Stimulated activated CD8-positive, alpha-beta memory T cell treated with anti-CD3 and anti-CD28 coated beads, Interleukin-7, amount 100 ng/mL, for 1 hour (primary cell): ENCODE measurements around the gene SLC35G6.
"Not testable (repeated sequence)": the region's sequence is repeated elsewhere in the genome, so short reads cannot be mapped to it uniquely, and the experiment has no call there.

ENCODE experiments used
- DNase-seq, 2 donors: peaks; one replicate each; pipeline ENCODE4 v3.0.0-alpha.2; 2020; ENCODE audit warnings: low read depth in 2 of 2

Gene SLC35G6

GRCh38 chr17:7481275-7481674 lies at the start of gene SLC35G6:
Gene SLC35G6 (plus strand): TSS chr17:7481446. CDS start chr17:7481517, 71 bp downstream.
- DNase-seq: not testable (repeated sequence)

GRCh38 chr17:7432296-7432695 lies 49.0 kb upstream of the SLC35G6 start:
- no peak for DNase-seq

- peak in 1 of 2 donors; percentile 20 for DNase-seq
These were observed 45.3 kb upstream of the SLC35G6 start for GRCh38 chr17:7435676-7436555.

- peak; percentile 57 to 59 for DNase-seq
These were observed 44.5 kb upstream of the SLC35G6 start for GRCh38 chr17:7436556-7437368.

GRCh38 chr17:7437369-7437863 lies 43.8 kb upstream of the SLC35G6 start:
- no peak for DNase-seq

GRCh38 chr17:7437950-7438614 lies 43.2 kb upstream of the SLC35G6 start:
- peak in 1 of 2 donors; percentile 23 for DNase-seq

- no peak for DNase-seq
These were observed 42.4 kb upstream of the SLC35G6 start for GRCh38 chr17:7438656-7439460.

GRCh38 chr17:7439462-7440112 lies 41.7 kb upstream of the SLC35G6 start, which contains the start of gene FGF11:
Gene FGF11 (plus strand): TSS chr17:7439512. CDS start chr17:7439621, 109 bp downstream.
- no peak for DNase-seq

GRCh38 chr17:7440113-7440833 lies 41.0 kb upstream of the SLC35G6 start:
- no peak for DNase-seq

- no peak for DNase-seq
These were observed 40.4 kb upstream of the SLC35G6 start for GRCh38 chr17:7440834-7441195.

GRCh38 chr17:7441266-7441665 lies 40.0 kb upstream of the SLC35G6 start:
- no peak for DNase-seq

GRCh38 chr17:7442142-7442541 lies 39.1 kb upstream of the SLC35G6 start:
- no peak for DNase-seq

GRCh38 chr17:7443499-7444485 lies 37.5 kb upstream of the SLC35G6 start:
- DNase-seq: no peak

GRCh38 chr17:7444682-7445618 lies 36.3 kb upstream of the SLC35G6 start, which contains the start of gene CHRNB1:
Gene CHRNB1 (plus strand): TSS chr17:7445061. CDS start chr17:7445128, 67 bp downstream.
- no peak for DNase-seq

- peak in 1 of 2 donors; percentile 15 for DNase-seq
These were observed 35.7 kb upstream of the SLC35G6 start for GRCh38 chr17:7445619-7445968.

GRCh38 chr17:7448461-7448860 lies 32.8 kb upstream of the SLC35G6 start:
- DNase-seq: no peak

- DNase-seq: no peak
These were observed 21.2 kb upstream of the SLC35G6 start for GRCh38 chr17:7459961-7460545.
